ENCODE results near the gene MTUS2.

DNA sequence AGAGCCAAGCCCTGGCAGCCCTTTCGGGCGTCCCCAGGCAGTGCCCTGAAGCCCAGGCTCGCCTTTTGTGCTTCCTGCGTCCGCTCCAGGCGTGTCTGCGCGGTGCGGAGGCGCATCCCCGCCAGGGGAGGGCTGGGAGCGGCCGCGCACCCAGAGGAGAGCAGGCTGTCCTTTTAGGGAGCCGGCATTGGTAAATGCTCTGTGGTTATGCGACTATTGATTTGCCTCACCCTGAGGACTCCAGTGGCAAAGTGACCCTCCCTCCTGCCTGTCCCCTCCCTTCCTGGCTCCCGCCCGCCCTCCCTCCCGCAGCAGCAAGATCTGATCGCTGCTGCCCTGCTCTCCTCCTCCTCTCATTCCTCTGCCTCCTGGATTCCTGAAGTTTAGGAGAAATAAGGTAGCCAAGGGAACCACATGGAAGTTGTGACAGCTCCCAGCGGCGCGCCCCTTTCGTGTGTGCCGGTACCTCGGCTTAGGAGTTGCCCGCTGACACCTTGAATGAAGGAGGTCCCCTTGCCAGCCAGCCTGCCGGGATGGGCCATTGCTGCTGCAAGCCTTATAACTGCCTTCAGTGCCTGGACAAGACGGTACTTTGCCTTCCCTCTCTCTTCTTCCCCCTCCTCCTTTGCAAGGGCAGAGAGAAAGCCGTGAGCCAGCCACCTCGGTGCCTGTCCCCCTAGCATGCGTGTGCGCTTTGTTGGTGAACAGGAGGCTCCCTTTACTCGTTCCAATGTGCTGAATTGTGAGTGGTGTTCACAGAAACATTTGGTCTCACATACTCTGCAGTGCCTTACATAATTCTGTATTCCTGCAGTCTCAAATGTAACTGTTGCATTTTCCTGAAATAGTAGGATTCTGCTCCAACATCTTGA, 608.4 kb downstream of the MTUS2 start:
- TF ChIP-seq, protein P1, sequence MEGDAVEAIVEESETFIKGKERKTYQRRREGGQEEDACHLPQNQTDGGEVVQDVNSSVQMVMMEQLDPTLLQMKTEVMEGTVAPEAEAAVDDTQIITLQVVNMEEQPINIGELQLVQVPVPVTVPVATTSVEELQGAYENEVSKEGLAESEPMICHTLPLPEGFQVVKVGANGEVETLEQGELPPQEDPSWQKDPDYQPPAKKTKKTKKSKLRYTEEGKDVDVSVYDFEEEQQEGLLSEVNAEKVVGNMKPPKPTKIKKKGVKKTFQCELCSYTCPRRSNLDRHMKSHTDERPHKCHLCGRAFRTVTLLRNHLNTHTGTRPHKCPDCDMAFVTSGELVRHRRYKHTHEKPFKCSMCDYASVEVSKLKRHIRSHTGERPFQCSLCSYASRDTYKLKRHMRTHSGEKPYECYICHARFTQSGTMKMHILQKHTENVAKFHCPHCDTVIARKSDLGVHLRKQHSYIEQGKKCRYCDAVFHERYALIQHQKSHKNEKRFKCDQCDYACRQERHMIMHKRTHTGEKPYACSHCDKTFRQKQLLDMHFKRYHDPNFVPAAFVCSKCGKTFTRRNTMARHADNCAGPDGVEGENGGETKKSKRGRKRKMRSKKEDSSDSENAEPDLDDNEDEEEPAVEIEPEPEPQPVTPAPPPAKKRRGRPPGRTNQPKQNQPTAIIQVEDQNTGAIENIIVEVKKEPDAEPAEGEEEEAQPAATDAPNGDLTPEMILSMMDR (IDR thresholded peaks at IDR 0.05), result no peak
- TF ChIP-seq POLR2A (IDR thresholded peaks at IDR 0.05), result no peak
